GM18951 (cell line): ENCODE measurements around the gene FAIM2.
"Not testable (repeated sequence)": the region's sequence is repeated elsewhere in the genome, so short reads cannot be mapped to it uniquely, and the experiment has no call there.

Source experiments
- POLR2A ChIP-seq: IDR thresholded peaks from 4 replicates; pipeline ENCODE4 v1.6.1; 2011; ENCODE audit warnings: mild to moderate bottlenecking; ENCODE audit not compliant: insufficient read length, insufficient read depth; ENCODE audit errors: extremely low read depth
- in situ Hi-C: fragments of 300-500 bp; cut with MboI; formaldehyde crosslinking; loops from one replicate; pipeline ENCODE4 v1.12.0; 2022; ENCODE audit warnings: low sequenced_read_pairs, mixed read lengths, inconsistent platforms; ENCODE audit not compliant: unreplicated experiment

The FAIM2 gene

DNA sequence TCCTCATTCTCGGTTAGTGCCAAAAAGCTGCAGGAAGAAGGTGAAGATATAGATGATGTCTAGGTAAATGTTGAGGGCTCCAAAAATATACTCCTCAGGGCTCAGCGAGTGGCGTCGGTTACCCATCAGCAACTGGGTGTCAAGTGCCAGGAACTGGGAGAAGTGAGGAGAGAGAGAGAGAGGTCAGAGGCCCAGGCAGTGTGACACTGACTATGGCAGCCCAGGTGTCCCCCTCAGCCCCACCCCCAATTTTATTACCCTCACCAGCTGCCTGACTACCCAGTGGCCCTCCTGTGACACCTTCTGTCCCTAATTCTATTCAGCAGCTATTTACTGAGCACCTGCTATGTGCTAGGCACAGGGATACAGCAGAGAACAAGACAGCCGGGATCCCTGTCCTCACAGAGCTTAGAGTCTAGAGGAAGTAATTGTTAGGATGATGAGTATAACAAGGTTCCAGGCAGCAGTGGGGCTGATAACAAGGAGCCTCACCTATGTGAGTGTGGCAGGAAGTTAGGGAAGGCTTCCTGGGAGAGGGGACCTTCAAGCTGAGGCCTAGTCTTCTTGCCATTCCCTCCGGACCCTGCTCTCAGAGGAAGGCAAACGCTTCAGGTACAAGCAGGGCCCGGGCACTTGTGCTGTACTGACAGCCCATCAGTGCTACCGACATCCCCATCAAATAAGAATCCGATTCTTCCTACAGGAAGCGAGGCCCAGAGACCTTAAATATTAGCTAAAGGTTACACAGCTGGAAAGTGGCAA lies 33.0 kb downstream of the FAIM2 start:
- TF ChIP-seq POLR2A = no peak
- in situ Hi-C loops = no loop called here

DNA sequence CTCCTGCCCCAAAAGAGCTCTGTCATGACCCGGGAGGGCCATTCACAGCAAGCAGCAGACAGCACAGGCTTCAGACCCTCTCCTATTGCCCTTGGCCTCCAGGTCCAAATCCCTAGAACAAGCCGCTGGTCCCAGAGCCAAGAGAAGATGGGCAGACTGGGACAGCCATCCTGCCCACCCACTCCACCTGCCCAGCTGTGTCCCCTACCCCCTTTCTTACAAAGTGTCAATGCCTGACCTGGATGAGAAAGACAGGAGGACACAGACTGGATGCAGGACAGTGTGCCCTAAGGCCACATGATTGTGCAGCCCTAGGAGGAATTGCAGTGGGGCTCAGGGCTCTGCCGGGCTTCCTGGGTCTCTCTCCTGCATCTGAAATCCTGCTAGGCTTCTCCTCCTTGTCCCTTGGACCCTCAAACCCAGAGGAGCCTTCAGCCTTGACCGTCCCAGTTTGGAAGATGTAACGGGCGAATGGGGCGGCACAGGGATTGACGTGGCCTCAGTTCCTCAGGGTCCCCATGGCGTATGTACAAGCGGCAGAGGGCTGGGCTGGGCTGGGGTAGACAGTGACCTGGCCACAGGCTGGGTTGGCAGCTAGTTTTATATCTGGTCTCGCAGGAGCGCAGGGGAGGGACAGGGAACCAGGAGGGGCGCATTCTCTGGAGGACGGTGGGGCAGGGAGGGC lies 33.7 kb downstream of the FAIM2 start:
- in situ Hi-C loops = no loop called here
- no peak for TF ChIP-seq POLR2A

DNA sequence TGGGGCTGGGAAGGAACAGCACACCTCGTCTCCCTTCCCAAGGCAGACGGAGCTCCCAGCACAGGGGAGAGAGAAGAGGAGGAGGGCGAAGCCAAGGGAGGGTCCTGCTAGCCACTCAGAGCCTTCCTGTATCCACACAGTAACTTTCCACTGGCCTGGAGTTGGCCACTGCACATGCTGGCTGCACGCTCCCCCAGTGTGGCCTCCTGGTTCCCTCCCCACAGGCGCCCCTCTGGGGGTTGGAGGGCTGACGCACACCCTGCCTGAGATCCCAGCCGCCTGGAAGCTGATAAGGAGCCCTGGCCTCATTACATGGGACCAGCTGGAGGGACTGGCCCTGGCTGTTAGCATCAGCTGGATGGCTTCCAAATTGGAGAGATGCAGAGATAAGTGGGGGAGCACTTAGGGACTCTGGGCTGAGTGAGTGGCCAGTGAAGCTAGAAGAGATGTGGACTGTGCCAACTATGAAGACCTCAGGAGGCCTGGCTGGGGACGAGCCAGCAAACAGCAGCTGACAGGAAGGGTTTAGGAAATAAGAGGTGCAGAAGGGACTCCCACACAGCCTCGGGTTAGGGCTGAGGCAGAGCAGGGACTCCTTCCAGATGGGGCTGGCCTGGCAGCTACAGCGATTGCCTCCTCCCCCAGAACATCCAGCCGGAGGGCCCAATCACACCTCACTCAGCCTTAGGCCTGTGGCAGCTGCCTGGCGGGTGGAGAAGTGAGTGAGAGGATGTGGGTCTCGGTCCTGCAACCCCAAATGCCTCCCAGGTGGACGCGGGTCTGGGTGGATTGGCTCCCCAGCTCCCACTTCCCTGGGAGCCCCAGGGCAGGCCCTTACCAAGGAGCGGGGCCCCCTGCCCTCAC lies 34.5 kb downstream of the FAIM2 start:
- no peak for TF ChIP-seq POLR2A
- in situ Hi-C loops = no loop called here

DNA sequence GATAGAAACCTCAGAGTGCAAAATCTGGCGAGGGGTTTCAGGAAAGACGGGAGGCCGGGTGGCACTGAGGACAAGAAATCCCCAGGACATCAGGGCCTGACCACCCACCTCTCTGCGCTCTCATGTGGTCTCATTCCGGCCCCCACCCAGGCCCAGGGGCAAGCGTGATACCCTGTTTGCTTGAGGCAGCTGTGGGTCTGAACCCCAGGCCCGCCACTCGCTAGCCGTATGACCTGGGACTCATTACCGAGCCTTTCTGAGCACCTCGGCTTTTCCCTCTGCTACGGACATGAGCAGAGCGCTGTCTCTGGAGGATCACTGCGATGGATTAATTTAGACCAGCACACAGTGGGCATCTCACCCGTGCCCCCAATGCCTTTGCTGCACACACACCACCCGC lies 35.3 kb downstream of the FAIM2 start:
- in situ Hi-C loops = no loop called here
- TF ChIP-seq POLR2A = no peak

DNA sequence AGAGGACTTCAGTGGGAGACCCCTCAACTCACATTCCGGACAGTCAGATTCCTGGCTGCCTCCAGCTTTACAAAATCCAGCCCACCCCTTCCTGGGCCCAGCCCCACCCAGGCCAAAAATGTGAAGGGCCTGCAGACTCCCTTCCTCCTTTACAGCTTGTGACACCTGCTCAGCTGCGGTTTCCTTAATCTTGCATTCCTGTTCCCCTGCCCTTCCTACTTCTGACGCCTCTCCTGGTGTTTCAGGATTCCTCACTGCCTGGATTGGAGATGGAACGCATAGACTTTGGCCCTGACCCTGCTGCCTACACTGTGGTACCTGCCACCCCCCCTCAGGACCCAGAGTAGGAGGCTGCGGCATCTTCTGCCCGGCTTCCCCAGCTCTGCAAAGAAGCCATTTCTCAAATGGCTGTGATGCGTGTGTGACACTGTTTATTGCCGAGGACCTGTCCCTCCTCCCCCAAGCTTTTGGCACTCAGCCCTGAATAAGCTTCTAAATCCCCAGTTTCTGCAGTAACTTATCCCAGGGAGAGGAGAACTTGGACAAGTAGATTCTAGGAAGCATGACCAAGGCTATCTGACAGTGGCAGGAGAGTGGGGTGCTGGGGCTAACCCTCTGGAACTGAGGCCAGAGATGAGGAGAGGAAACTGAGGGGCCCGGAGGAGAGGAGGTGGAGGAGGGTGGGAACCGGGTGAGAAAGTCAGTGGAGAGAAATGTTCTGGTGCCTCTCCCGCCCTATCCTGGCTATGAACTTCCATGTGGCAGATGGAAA lies 35.9 kb downstream of the FAIM2 start:
- no peak for TF ChIP-seq POLR2A
- in situ Hi-C loops = no loop called here

DNA sequence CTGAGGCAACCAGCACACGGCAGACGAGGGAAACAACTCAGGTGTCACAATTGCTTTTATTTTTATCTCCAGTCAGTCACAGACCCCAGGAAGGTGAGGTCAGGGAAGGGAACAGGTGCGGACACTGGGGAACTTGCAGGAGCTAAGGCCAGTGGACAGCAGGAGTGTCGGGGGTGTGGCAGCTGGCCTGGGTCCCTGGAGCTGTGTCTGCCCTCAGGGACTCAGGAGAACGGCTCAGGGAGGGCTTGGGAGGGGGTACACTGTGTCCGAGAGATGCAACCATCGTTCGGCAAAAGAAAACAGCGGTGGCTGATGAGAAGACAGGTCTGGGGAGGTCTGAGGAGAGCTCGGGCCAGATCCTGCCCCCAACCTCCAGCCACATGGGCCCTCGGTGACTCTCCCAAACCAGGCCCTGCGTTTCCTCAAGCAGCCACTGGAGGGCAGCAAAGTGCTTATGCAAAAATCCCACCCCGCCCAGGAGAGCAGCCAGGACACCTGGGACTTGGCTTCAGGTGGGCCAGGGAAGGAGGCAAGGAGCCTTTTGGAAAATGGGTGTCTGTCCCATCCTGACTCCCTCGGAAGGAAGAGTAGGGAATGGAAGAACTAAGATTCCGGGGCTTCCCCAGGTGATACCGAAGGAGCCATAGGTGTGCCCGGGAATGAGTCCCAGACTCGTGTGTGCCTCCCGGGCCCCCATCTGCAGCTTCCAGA lies 36.7 kb downstream of the FAIM2 start:
- in situ Hi-C loops = no loop called here
- TF ChIP-seq POLR2A = no peak

DNA sequence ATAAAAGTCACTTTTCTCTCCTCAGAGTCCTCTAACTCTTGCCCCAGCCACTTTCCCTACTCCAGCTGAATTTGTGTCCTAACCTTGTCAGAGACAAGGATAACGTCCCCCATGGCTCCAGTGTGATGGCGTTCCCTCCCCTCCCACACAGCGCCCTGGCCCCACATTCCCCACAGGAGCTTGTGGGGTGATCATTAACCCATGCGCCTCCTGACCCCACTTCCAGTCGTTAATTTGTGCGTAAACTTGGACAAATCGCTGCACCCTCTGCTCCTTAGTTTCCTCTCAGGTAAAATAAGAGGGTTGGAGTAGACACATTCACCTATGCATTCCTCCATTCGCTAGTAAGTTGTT lies 37.9 kb downstream of the FAIM2 start:
- in situ Hi-C loops = no loop called here
- TF ChIP-seq POLR2A = no peak

DNA sequence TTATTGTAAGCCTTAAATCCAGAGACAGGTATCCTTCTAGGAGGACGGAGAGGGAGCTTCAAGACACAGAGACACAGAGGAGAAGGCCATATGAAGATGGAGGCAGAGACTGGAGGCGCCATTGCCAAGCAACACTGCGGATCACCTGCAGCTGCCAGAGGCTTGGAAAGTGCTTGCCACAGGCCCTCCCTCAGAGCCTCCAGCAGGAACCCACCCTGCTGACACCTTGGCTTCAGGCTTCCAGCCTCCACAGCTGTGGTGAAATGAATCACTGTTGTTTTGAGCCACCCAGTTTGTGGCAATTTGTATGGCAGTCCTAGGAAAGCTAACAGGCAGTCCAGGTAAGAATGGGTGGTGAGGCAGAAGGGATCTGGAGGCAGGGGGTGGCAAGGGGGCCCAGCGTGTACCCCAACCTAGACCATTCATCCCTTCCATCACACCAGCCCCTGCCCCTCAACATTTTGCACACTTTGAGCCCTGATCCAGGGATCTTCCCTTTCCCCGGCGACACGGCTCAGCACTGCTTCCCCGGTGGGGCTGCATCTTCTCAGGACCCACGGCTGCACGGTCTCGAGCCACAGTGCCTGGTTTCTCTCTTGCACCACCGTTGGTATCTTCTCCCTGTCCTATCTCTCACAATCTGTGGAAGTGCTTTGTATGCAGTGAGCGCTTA lies 38.5 kb downstream of the FAIM2 start:
- in situ Hi-C loops = no loop called here
- no peak for TF ChIP-seq POLR2A

DNA sequence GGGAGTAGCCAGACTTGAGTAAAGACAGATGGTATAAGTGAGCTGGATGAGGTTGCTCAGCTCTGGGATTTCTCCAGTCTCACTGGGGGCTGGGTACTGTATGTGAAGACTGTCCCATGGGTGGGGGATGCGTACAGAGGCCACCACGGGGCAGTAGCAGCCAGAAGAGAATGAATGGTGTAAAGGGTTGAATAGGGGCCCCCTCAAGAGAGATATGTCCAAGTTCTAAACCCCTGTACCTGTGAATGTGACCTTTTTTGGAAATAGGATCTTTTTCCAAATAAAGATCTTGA lies 39.0 kb downstream of the FAIM2 start:
- no peak for TF ChIP-seq POLR2A
- in situ Hi-C loops = no loop called here

DNA sequence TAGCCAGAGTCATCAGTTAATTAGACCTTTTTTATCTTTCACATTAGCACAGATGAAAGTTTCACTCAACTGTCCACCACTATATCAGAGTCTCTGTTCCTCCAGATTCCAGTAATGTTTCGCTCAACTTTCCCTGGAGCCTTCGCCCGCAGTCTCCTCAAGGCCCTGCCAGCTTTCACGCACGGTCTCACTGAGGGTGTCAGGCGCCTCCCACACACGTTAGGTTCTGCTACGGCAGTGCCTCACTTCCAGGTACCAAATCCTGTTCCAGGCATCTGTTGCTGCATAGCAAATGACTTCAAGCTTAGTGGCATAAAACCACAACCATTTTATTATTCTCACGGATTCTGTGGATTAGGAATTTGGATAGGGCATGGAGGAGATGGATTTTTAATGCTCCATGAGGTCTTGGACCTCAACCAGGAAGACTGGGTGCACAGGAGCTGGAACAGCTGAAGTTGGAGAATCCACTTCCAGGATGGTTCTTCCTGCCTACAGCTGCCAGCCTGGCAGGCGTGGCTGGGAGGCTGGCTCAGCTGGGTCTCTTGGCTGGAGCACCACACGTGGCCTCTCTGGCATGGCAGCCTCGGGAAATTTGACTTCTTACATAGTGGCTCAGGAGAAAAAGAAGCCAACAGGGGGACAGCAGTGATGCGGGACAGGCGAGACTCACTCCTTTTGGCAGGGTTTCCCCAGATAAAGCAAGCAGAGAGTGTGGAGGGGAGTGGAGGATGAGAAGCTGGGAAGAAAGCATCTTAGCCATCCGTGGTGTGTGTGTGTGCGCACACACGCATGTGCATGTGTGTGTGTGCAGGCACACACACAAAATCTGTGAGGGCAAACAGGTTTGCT lies 39.5 kb downstream of the FAIM2 start:
- in situ Hi-C loops = no loop called here

DNA sequence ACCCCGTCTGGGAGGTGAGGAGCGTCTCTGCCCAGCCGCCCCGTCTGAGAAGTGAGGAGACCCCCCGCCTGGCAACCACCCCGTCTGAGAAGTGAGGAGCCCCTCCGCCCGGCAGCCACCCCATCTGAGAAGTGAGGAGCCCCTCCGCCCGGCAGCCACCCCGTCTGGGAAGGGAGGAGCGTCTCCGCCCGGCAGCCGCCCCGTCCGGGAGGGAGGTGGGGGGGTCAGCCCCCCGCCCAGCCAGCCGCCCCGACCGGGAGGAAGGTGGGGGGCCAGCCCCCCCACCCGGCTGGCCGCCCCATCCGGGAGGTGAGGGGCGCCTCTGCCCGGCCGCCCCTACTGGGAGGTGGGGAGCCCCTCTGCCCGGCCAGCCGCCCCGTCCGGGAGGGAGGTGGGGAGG lies 42.8 kb downstream of the FAIM2 start:
- in situ Hi-C loops = not testable (repeated sequence)

More for the DNA sequence above, 39.5 kb downstream of the FAIM2 start:
- TF ChIP-seq POLR2A = no peak

DNA sequence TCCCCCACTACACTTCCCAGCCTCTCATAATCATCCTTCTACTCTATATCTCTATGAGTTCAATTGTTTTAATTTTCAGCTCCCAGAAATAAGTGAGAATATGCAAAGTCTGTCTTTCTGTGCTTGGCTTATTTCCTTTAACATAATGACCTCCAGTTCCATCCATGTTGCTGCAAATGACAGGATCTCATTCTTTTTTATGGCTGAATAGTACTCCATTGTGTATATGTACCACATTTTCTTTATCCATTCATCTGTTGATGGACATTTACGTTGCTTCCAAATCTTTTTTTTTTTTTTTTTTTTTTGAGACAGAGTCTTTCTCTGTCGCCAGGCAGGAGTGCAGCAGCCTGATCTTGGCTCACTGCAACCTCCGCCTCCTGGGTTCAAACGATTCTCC lies 47.8 kb downstream of the FAIM2 start:
- in situ Hi-C loops = not testable (repeated sequence)
